ENCODE results near the gene SEC61A2. TPM values are rescaled to one million over a fixed set of nuclear protein-coding genes. Genes with fewer than 3 reads are reported as not detected.
A peak's percentile ranks its signal among the peaks of the same experiment; 100 is the strongest.

The SEC61A2 gene
- total RNA-seq, result 10 to 100 TPM in 1 of 4 donors, 1 to 10 TPM in 3; 1.5 to 15.1 (median 7.6) TPM

DNA sequence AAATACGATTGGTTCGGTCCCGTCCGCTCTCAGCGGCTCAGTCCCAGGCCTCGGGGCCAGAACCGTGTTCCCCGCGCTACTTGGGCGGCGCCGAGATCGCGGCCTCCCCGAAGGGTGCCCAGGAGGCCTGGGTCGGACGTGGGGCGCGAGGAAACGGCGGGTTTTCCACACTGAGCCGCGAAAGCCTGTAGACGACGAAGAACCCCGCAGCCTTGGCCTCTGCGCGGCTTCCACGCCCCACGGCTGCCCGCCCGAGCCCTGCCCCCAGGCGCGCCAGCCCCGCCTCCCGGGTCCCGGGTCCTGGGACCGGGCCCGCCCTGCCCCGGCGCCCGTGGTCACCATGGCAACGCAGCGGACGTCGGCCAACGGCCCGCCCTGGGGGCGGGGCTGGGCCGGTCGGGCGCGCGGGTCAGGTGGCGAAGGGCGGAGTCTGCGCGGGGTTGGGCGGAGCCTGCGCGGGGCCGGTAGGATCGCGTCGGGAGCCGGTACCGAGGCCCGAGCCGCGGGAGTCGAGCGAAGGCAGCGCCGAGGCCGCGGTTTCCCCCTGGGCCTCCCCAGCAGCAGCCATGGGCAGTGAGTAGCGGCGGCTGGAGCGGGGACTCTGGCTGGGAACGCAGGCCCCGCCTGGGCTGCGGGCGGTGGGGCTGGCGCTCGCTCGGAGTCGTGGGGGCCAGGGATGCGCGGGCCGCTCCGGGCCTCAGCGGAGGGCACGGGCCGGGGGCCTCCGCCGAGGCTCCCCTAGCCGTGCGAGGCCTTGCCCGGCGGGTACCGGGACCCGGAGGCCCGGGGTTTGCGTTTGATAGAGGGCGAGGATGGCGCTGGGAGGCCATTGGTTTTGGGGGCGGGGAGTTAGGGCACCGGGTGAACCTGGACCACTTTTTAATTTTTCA lies at the start of gene SEC61A2:
Gene SEC61A2 (plus strand): TSS at position 456 of the 890 bp plus-strand sequence. CDS start 111 bp downstream, at position 567.
- Histone ChIP-seq H3K4me3 (peak within 1 kb of the TSS; percentile 95 to 99 (median 98)), H3K27me3 (no peaks in the 10 kb centered on the region), H3K36me3 (no peaks in the 10 kb centered on the region), H3K27ac (peak within 1 kb of the TSS; percentile 98 to 99 (median 98)), H3K9me3 (no peaks in the 10 kb centered on the region), H3K4me1 (peaks cover 3 to 11% (median 5%) of the 10 kb centered on the region in 4 donors)
- 0% methylated on average over 4 to 57 of the region's 108 CpGs for WGBS, 2 donors (ENCODE audit: low coverage in 1 of 2)
- intact Hi-C loops (cut with DNase I; ENCODE audit: low total_unique reads) (no loop called here), in situ Hi-C loops (cut with MboI; ENCODE audit: low pct_ligation_motif_present in 1 of 4, low pct_unique_long_range_greater_than_20kb in 1 of 4, low sequenced_read_pairs in 3 of 4) (no loop called here)
- DNase-seq, result peak; percentile 98
- TF ChIP-seq EP300 (IDR thresholded peaks at IDR 0.05; ENCODE audit: low read depth), result no peak
- peak; percentile 92 for TF ChIP-seq POLR2A (IDR thresholded peaks at IDR 0.05)
- peak; percentile 47 to 91 (median 89) for TF ChIP-seq POLR2AphosphoS5 (IDR thresholded peaks at IDR 0.05)

DNA sequence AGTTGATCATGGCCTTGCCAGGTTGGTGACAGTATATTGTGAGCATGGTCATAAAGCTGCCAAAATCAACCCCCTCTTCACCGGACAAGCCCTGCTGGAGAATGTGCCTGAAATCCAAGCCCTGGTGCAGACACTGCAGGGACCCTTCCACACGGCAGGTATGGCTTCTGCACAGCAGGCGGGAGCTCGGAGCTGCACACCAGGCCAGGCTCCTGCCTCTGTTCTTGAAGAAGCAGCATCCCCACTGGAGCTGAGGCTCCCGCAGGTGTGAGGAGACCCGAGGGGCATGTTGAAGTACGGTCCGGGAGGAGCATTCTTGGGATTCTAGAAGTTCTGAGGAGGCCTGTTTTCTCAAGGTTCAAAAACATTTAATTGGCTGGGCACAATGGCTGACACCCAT lies 48.0 kb upstream of the SEC61A2 start:
- in situ Hi-C loops (cut with MboI; ENCODE audit: low pct_ligation_motif_present in 1 of 4, low pct_unique_long_range_greater_than_20kb in 1 of 4, low sequenced_read_pairs in 3 of 4), result no loop called here
- DNase-seq, result no peak
- Histone ChIP-seq H3K27ac (no peak overlapping the region), H3K4me3 (no peak overlapping the region), H3K27me3 (no peaks in the 10 kb centered on the region), H3K36me3 (peaks cover 0 to 25% (median 9%) of the 10 kb centered on the region in 4 donors), H3K9me3 (no peaks in the 10 kb centered on the region), H3K4me1 (no peaks in the 10 kb centered on the region)
- TF ChIP-seq, protein P1, sequence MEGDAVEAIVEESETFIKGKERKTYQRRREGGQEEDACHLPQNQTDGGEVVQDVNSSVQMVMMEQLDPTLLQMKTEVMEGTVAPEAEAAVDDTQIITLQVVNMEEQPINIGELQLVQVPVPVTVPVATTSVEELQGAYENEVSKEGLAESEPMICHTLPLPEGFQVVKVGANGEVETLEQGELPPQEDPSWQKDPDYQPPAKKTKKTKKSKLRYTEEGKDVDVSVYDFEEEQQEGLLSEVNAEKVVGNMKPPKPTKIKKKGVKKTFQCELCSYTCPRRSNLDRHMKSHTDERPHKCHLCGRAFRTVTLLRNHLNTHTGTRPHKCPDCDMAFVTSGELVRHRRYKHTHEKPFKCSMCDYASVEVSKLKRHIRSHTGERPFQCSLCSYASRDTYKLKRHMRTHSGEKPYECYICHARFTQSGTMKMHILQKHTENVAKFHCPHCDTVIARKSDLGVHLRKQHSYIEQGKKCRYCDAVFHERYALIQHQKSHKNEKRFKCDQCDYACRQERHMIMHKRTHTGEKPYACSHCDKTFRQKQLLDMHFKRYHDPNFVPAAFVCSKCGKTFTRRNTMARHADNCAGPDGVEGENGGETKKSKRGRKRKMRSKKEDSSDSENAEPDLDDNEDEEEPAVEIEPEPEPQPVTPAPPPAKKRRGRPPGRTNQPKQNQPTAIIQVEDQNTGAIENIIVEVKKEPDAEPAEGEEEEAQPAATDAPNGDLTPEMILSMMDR (IDR thresholded peaks at IDR 0.05), result no peak
- TF ChIP-seq EP300 (IDR thresholded peaks at IDR 0.05; ENCODE audit: low read depth) (no peak), POLR2AphosphoS5 (IDR thresholded peaks at IDR 0.05) (no peak), POLR2A (IDR thresholded peaks at IDR 0.05) (no peak)
- 96 to 100% methylated on average over 1 to 8 of the region's 8 CpGs for WGBS, 2 donors (ENCODE audit: low coverage in 1 of 2)
- intact Hi-C loops (cut with DNase I; ENCODE audit: low total_unique reads), result no loop called here

GRCh38 chr10:12081879-12082557 lies 47.5 kb upstream of the SEC61A2 start:
- intact Hi-C loops (cut with DNase I; ENCODE audit: low total_unique reads), result no loop called here
- H3K27me3 ChIP-seq, result no peaks in the 10 kb centered on the region
- peaks cover 0 to 28% (median 12%) of the 10 kb centered on the region in 4 donors for H3K36me3 ChIP-seq
- H3K9me3 ChIP-seq, result no peaks in the 10 kb centered on the region
- in situ Hi-C loops (cut with MboI; ENCODE audit: low pct_ligation_motif_present in 1 of 4, low pct_unique_long_range_greater_than_20kb in 1 of 4, low sequenced_read_pairs in 3 of 4), result no loop called here
- TF ChIP-seq EP300 (IDR thresholded peaks at IDR 0.05; ENCODE audit: low read depth), result no peak
- TF ChIP-seq, protein P1 (IDR thresholded peaks at IDR 0.05), result no peak
- TF ChIP-seq POLR2AphosphoS5 (IDR thresholded peaks at IDR 0.05), result no peak
- TF ChIP-seq POLR2A (IDR thresholded peaks at IDR 0.05), result no peak
- 73 to 92% methylated on average over 5 to 6 of the region's 6 CpGs for whole genome bisulfite sequencing, 2 donors (ENCODE audit: low coverage in 1 of 2)
- H3K4me3 ChIP-seq, result no peak overlapping the region
- DNase-seq, result no peak
- H3K4me1 ChIP-seq, result no peaks in the 10 kb centered on the region
- no peak overlapping the region for H3K27ac ChIP-seq

GRCh38 chr10:12088919-12089318 lies 40.6 kb upstream of the SEC61A2 start:
- no peaks in the 10 kb centered on the region for H3K27me3 ChIP-seq
- in situ Hi-C loops (cut with MboI; ENCODE audit: low pct_ligation_motif_present in 1 of 4, low pct_unique_long_range_greater_than_20kb in 1 of 4, low sequenced_read_pairs in 3 of 4) (no loop called here), intact Hi-C loops (cut with DNase I; ENCODE audit: low total_unique reads) (no loop called here)
- H3K27ac ChIP-seq, result no peak overlapping the region
- DNase-seq, result no peak
- H3K36me3 ChIP-seq, result peaks cover 0 to 52% (median 18%) of the 10 kb centered on the region in 4 donors
- H3K9me3 ChIP-seq, result no peaks in the 10 kb centered on the region
- H3K4me3 ChIP-seq, result no peak overlapping the region
- no peaks in the 10 kb centered on the region for H3K4me1 ChIP-seq
- TF ChIP-seq, protein P1 (IDR thresholded peaks at IDR 0.05), result no peak
- TF ChIP-seq POLR2A (IDR thresholded peaks at IDR 0.05), result no peak
- no peak for TF ChIP-seq POLR2AphosphoS5 (IDR thresholded peaks at IDR 0.05)
- TF ChIP-seq EP300 (IDR thresholded peaks at IDR 0.05; ENCODE audit: low read depth), result no peak
- WGBS, 2 donors (ENCODE audit: low coverage in 1 of 2), result 92 to 95% methylated on average over 4 to 14 of the region's 14 CpGs

Data from transverse colon (tissue), 4 donors.